ENCODE results near the gene FOXK2. TPM values are rescaled to one million over a fixed set of nuclear protein-coding genes. Genes with fewer than 3 reads are reported as not detected.
A peak's percentile ranks its signal among the peaks of the same experiment; 100 is the strongest.

FOXK2 gene
- total and polyA plus RNA-seq, 2 donors (not counting 3 experiments of a cell fraction or from before 2014, with no cell fraction given), result 33.4 to 79.3 TPM

DNA sequence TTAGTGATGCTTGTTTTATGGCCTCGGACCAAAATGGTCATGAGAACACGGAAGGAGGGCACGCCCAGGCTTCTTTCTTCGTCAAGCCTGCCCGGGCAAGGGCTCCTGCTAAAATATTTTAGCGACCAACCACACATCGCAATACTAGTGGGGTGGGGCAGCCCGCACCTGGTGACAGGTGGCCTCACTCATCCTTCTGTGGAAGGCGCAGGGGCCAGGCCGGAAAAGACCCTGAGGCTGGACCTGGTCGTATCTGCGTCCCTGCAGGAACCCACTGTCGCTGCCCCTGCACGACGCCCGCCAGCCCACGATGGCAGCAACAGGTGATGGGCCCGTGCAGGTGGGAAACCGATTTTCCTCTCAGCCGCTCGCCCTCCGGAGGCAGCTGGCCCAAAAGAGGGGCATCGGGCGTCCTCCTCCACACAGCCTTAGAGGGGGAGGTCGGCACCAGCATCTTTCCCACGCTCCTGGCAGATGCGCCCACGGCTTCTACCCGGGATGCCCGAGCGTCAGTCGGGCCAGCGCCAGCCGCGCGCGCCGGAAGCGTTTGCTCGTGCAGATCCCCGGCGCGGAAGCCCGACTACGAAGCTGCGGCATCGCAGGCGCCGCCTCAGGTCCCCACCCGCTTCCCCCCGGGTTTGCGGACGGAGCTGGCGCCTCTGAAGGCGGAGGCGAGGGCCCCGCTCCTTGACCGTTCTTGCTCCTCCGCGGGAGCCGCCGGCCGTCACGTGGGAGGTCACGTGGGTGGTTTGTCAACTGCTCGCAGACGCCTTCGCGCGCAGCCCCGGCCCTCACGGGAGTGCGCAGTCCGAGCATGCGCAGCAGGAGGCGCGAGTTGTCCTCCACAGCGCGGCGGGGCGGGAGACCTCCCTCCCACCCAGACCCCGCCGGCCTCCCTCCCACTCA is 22.8 kb upstream of the FOXK2 start:
- H2AFZ ChIP-seq (ENCODE audit: low read depth, low read length), result peak overlapping the region; percentile 68
- no peaks in the 10 kb centered on the region for H3K9me1 ChIP-seq (replicated peaks; ENCODE audit: control insufficient read depth, extremely low read depth, insufficient read depth, low read length)
- FAIRE-seq (peak; percentile 90), DNase-seq (ENCODE audit: low read depth, low spot score) (peak; percentile 93)
- peaks cover 0 to 2% of the 10 kb centered on the region in 2 experiments for H3K27me3 ChIP-seq (ENCODE audit: control insufficient read depth in 2 of 2, insufficient read depth in 2 of 2, low read length in 2 of 2)
- no peaks in the 10 kb centered on the region for H3K36me3 ChIP-seq (ENCODE audit: control insufficient read depth in 2 of 2, extremely low read depth in 1 of 2, insufficient read depth in 2 of 2, low read length in 2 of 2)
- CTCF ChIA-PET, result interaction anchor here (2.6 kb wide), 1 partner anchor 58 kb away, joined by 6 read pairs; no protein-coding TSS in a partner anchor
- TF ChIP-seq POLR2A (IDR thresholded peaks at IDR 0.05; ENCODE audit: low read depth, low read length), result peak; percentile 56
- TF ChIP-seq, protein P1, sequence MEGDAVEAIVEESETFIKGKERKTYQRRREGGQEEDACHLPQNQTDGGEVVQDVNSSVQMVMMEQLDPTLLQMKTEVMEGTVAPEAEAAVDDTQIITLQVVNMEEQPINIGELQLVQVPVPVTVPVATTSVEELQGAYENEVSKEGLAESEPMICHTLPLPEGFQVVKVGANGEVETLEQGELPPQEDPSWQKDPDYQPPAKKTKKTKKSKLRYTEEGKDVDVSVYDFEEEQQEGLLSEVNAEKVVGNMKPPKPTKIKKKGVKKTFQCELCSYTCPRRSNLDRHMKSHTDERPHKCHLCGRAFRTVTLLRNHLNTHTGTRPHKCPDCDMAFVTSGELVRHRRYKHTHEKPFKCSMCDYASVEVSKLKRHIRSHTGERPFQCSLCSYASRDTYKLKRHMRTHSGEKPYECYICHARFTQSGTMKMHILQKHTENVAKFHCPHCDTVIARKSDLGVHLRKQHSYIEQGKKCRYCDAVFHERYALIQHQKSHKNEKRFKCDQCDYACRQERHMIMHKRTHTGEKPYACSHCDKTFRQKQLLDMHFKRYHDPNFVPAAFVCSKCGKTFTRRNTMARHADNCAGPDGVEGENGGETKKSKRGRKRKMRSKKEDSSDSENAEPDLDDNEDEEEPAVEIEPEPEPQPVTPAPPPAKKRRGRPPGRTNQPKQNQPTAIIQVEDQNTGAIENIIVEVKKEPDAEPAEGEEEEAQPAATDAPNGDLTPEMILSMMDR (IDR thresholded peaks at IDR 0.05; ENCODE audit: extremely low read depth in 1 of 2, insufficient read depth in 1 of 2, low read depth in 1 of 2, low read length in 2 of 2), result no peak
- TF ChIP-seq FOS (IDR thresholded peaks at IDR 0.05; ENCODE audit: borderline replicate concordance, insufficient read depth, low read length), result no peak
- TF ChIP-seq, protein P2, sequence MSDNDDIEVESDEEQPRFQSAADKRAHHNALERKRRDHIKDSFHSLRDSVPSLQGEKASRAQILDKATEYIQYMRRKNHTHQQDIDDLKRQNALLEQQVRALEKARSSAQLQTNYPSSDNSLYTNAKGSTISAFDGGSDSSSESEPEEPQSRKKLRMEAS (IDR thresholded peaks at IDR 0.05; ENCODE audit: insufficient read depth, insufficient read length), result peak; percentile 99
- no peak for TF ChIP-seq GATA2 (IDR thresholded peaks at IDR 0.05; ENCODE audit: insufficient read depth, insufficient read length, low read depth, low read length)
- peak; percentile 64 for TF ChIP-seq POLR2AphosphoS5 (IDR thresholded peaks at IDR 0.05; ENCODE audit: insufficient read depth, low read depth, low read length)
- no peak for TF ChIP-seq EZH2 (IDR thresholded peaks at IDR 0.05; ENCODE audit: borderline replicate concordance, low read depth, low read length, severe bottlenecking)
- no peak for TF ChIP-seq MYC (IDR thresholded peaks at IDR 0.05; ENCODE audit: low read depth, low read length)
- no peak for TF ChIP-seq JUN (IDR thresholded peaks at IDR 0.05; ENCODE audit: borderline replicate concordance, insufficient read depth, insufficient read length, low read depth)
- no peak overlapping the region for H3K9ac ChIP-seq (replicated peaks; ENCODE audit: extremely low read depth, insufficient read depth, low read length)
- peaks cover 8% of the 10 kb centered on the region for H3K4me1 ChIP-seq (ENCODE audit: control insufficient read depth, extremely low read depth, insufficient read depth, low read length)
- dilution Hi-C loops (cut with MboI; ENCODE audit: extremely low pct_ligation_motif_present, low sequenced_read_pairs), result no loop called here
- no peak overlapping the region for H3K27ac ChIP-seq (ENCODE audit: insufficient read depth, low read depth, low read length)
- H3K4me2 ChIP-seq (ENCODE audit: insufficient read depth, low read length), result peak overlapping the region; percentile 65
- POLR2A ChIA-PET, result no interaction called here
- H3K4me3 ChIP-seq (replicated peaks in 1 of 3; ENCODE audit: insufficient read depth in 1 of 3, low read depth in 1 of 3, low read length in 3 of 3), result peak overlapping the region; percentile 41 to 48 (median 46)
- no peaks in the 10 kb centered on the region for H4K20me1 ChIP-seq (replicated peaks; ENCODE audit: control insufficient read depth, extremely low read depth, insufficient read depth, low read length)
- H3K9me3 ChIP-seq (replicated peaks; ENCODE audit: control insufficient read depth, insufficient read depth, low read length), result no peaks in the 10 kb centered on the region
- intact Hi-C loops (cut with micrococcal nuclease), result loop anchor here (1.0 kb wide), 1 partner anchor 55 kb away; no protein-coding TSS in a partner anchor
- H3K79me2 ChIP-seq (ENCODE audit: control insufficient read depth, insufficient read depth, low read length), result no peaks in the 10 kb centered on the region
- BruUV-seq (replicated peaks), result no TSS peak

Measured in endothelial cell of umbilical vein (primary cell).